ENCODE results near the gene COL23A1.
A peak's percentile ranks its signal among the peaks of the same experiment; 100 is the strongest.
"Not testable (repeated sequence)": the region's sequence is repeated elsewhere in the genome, so short reads cannot be mapped to it uniquely, and the experiment has no call there.

COL23A1 gene

DNA sequence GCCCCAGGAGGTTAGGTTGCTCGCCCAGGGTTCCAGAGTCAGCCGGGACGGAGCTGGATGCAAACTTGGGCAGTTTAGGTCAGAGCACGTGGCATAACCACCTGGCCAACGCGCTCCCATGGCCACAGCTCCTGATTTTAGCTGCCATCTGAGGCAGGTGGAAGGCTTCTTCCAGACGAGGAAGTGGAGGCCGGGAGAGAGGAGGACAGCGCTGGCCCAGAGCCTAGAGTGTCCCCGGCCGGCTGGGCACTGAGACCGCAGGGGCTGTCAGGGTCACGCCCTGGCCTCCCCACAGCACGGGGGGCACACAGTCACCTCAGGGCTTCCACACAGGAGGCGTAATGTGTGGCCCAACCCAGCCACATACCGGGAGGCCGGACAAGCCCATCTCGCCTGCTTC, 341.4 kb downstream of the COL23A1 start:
- DNase-seq = no peak

DNA sequence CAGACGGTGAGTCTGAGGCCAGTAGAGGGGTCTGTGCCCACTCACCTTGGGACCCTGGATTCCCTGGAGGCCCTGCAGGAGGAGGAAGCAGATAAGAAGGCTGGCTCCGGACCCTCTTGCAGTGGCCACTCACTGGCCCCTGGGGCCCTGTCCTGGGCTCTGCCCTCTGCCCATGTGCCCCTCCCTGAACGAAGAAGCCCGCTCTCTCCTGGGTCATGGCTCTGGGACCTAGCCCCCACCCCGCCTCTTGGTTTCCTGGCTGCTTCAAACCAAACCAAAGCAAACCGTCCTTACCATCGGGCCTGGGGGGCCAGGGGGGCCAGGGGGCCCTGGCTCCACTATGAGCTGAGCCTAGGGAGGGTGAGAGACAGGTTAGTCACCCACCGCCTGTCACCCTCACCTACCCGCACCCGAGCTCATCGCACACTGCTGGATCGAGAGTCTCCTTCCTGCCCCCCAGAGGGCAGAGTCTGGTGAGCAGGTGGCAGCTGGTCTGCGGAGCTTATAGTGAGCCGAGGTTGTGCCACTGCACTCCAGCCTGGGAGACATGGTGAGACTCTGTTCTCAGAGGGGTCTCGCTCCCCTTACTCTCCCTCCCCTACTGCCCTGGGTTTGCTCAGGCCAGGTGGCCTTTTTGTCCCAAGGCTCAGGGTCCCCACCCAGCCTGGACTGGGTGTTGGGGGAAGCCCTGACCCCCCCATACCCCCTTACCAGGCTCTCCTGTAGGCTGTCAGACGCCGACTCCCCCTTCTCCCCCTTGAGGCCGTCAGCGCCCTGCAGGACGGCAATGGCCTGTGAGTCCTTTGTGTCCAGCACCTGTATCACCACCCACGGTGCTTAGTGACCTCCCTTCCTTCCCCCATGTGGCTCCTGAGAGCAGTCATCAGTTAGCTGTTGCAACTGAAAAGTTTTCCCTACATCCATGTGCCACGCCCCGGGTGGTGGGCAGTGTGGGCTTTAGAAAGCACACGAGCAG, 342.4 kb downstream of the COL23A1 start:
- no peak for DNase-seq

DNA sequence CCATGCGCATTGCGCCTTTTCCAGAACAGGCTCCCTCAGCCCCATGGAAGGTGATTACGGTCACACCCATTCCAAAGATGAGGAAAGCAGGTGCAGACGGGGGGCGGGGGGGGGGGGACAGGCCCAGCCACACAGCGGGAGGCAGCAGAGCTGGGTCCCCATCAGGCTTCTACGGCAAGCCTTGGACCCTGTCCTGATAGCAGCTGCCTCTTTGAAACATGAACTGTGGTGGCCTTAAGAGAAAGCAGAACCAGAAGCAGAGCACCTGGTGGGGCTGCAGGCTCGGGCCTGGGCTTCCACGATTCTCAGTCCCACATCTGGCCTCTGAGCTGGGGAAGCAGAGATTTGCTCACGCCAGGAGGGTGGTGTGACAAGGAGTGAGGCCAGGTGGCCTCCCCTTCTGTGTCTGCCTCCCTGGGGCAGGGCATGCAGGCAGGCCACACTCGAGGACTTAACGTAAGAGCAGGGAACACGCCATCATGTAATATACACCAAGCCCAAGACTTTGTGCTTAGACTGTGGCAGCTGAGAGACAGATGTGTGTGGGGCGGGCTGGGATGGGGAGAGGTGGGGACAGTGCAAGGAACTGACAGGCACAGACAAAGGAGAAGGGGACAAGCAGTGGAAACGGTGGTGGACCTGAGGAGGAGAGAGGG, 343.4 kb downstream of the COL23A1 start:
- DNase-seq = no peak

GRCh38 chr5:178245389-178245788, 344.8 kb downstream of the COL23A1 start:
- DNase-seq = no peak

- DNase-seq = no peak
These were observed 345.6 kb downstream of the COL23A1 start for GRCh38 chr5:178244576-178244975.

DNA sequence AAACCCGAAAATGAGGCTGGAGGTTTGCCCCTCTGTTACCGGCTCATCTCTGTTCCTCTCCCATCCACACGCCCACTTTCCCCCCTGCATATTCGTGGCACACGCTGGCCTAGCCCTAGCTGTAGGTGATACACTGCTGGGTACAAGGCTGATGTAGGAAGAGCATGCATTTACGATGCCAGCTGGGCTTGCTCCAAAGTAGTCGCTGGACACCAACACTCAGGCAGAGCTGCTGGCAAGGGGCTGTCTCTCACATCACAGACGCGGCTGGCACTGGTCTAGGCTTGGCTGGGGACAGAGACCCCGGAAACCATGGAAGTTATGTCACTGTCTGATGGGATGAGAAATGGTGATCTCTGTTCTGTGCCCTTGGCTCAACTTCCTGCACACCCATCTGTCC, 347.8 kb downstream of the COL23A1 start:
- no peak for DNase-seq

GRCh38 chr5:178241688-178242231, 348.4 kb downstream of the COL23A1 start:
- DNase-seq = no peak

DNA sequence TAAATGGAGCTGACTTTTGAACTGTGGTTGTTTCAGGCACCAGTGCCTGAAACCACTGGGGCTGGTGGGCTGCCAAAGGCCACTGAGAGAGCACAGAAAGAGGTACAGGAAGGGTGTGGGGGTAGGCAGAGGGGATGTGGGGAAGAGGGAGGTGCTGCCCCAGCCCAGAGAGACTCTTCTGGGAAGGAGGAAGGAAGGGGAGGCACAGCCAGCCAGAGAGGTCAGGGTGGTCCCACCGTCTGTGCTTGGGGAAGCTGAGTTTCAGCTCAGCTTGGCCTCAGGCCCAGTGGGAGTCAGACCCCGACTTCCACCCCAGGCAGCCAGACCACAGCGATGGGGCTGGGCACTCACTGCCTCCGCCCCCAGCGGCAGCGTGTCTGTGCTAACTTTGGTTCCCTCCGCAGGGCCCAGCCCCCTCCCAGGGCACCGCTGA, 348.9 kb downstream of the COL23A1 start:
- no peak for DNase-seq

- no peak for DNase-seq
These were observed 349.4 kb downstream of the COL23A1 start for GRCh38 chr5:178240766-178241165.

- no peak for DNase-seq
These were observed 349.9 kb downstream of the COL23A1 start for GRCh38 chr5:178240341-178240741.

- DNase-seq = not testable (repeated sequence)
These were observed 350.4 kb downstream of the COL23A1 start for GRCh38 chr5:178239626-178240301.

GRCh38 chr5:178238711-178239592, 351.2 kb downstream of the COL23A1 start:
- DNase-seq = no peak

GRCh38 chr5:178238313-178238635, 351.9 kb downstream of the COL23A1 start:
- DNase-seq = no peak

DNA sequence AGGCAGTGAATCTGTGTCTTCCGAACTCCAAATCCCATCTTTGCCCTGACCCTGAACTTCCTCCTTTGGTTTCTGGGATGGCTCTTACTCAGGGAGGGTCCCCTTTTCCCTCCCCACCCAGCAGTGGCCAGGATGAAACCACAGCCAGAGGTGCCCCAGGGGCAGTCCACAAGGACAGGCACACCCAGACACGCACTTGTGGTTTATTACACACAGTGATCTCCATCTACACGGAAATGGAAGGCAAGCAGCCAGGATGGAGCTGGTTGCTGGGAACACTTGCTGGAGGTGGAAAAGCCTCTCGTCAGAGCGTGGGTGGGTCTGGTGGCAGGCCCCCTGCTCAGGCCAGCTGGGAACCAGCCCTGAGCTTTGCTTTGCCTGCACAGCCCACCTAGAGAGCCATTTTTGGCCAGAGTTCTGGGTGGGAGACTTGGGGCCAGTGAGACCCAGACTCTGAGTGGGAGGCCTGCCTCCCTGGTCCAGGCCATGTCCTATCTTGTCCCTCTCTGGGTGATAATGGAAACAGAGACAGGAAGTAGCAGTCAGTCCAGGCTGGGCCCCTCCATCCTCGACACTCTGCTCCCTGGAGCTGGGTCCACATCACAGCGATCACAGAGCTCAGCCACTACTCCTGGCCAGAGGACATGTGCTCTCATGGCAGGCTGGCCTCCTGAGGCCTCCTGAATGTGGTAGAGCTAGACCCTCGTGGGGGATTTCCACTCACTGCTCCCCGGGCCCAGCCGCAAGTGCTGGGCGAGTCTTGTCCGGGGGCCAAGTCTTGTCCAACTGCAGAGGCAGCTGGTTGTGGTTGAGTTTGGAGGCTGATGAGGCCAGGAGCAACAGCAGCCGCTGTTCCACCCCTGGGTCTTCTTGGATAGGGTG, 352.5 kb downstream of the COL23A1 start:
- DNase-seq = no peak

- DNase-seq = no peak
These were observed 353.5 kb downstream of the COL23A1 start for GRCh38 chr5:178236679-178237078.

GRCh38 chr5:178236126-178236525, 354.1 kb downstream of the COL23A1 start:
- DNase-seq = no peak

DNA sequence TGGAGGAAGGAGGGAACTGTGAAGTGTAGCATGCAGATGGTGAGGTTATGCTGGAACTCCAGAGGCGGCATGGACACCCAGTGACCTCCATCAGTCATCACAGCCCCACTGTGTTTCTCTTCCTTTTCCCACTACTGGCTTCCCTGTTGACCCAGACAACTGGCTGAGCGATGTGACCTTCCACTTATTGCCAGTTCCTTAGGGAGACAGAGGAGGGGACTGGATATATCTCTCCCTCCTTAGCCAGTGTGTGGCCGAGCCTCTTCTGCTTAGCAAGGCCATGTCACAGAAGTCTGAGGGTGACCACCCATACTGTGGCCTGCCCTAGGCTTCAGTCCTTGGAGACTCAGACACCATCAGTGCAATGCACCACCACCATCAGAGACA, 354.6 kb downstream of the COL23A1 start:
- DNase-seq = no peak

- DNase-seq = peak; percentile 5 to 66
These were observed 355.2 kb downstream of the COL23A1 start for GRCh38 chr5:178234750-178235587.

GRCh38 chr5:178234121-178234749, 356.0 kb downstream of the COL23A1 start:
- DNase-seq = no peak

DNA sequence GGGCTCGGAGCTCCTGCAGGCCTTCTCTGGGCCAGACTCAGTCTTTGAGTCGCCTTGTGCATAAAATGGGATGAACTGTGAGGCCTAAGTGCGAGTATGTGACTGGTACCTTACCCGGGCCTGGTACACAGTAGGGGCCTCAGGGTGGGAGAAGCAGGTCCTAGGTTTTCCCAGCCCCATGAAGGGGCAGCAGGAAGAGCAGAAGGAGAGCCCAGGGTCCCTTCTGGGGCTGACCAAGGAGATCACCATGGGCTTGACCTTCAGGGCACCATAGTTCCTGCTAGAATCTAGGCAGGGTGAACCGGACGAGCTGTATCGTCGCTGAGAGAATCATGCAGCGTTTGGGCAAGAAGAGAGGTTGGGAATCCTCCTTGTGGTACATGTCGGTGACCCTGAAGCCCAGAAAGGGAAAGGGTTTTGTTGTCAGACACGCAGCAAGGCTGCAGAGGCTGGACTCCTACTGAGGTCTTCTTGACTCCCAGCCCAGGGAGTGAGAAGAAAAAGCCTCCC, 357.2 kb downstream of the COL23A1 start:
- DNase-seq = no peak

All from NCI-H526 (cell line).